ENCODE measurements around the gene GIT2.
"Not testable (repeated sequence)": the region's sequence is repeated elsewhere in the genome, so short reads cannot be mapped to it uniquely, and the experiment has no call there.

DNA sequence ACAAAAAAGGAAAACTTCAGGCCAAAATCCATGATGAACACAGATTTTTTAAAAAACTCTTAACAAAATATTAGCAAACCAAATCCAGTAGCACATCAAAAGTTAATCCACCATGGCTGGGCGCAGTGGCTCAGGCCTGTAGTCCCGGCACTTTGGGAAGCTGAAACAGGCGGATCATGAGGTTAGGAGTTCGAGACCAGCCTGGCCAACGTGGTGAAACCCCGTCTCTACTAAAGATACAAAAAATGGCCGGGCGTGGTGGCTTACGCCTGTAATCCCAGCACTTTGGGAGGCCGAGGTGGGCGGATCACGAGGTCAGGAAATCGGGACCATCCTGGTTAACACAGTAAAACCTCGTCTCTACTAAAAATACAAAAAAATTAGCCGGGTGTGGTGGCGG is 9.9 kb downstream of the GIT2 start:
- TF ChIP-seq, protein P1, sequence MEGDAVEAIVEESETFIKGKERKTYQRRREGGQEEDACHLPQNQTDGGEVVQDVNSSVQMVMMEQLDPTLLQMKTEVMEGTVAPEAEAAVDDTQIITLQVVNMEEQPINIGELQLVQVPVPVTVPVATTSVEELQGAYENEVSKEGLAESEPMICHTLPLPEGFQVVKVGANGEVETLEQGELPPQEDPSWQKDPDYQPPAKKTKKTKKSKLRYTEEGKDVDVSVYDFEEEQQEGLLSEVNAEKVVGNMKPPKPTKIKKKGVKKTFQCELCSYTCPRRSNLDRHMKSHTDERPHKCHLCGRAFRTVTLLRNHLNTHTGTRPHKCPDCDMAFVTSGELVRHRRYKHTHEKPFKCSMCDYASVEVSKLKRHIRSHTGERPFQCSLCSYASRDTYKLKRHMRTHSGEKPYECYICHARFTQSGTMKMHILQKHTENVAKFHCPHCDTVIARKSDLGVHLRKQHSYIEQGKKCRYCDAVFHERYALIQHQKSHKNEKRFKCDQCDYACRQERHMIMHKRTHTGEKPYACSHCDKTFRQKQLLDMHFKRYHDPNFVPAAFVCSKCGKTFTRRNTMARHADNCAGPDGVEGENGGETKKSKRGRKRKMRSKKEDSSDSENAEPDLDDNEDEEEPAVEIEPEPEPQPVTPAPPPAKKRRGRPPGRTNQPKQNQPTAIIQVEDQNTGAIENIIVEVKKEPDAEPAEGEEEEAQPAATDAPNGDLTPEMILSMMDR (IDR thresholded peaks at IDR 0.05; ENCODE audit: poor library complexity): not testable (repeated sequence)
- not testable (repeated sequence) for TF ChIP-seq EZH2phosphoT487 (IDR thresholded peaks at IDR 0.05; ENCODE audit: low read depth, severe bottlenecking, unreplicated experiment); EZH2 (IDR thresholded peaks at IDR 0.05; ENCODE audit: borderline replicate concordance)

All from hepatocyte (in vitro differentiated cells).